Fibroblast of peridontal ligament (primary cell): ENCODE data around the gene MAP4K5.

ENCODE experiments used
- DNase-seq: peaks from one replicate; pipeline ENCODE4 v3.0.0-alpha.2; 2010; ENCODE audit errors: extremely low read depth

The MAP4K5 gene

DNA sequence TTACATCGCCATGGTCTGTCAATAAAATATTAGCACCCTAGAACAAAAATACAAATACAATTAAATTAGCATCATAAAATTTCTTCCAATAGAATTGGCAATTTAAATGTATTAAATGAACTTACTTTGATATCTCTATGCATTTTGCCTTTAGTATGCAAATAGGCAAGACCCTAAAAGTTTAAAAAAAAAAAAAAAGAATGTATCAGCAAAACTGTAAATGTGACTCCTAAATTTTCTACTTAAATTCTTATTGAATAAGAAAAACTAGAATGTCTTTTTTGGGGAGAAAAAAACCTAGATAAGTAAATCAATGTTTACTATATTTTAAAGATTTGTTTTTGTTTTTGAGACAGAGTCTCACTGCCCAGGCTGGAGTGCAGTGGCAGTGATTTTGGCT, 56.2 kb downstream of the MAP4K5 start:
- DNase-seq = no peak

DNA sequence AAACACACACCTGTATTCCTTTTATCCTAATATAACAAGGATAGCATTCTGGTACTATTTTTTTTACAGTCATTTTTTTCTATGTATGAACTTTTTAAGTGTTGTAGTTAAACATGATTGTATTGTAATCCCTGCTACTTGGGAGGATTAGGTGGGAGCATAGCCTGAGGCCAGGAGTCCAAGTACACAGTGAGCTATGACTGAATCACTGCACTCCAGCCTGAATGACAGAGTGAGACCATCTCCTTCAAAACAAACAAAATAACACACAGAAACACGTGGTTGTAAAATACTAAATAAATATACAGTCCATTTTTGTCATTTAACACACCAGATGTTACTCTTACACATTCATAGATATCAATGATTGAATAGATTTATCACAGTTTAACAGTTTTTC, 56.9 kb downstream of the MAP4K5 start:
- DNase-seq = no peak

DNA sequence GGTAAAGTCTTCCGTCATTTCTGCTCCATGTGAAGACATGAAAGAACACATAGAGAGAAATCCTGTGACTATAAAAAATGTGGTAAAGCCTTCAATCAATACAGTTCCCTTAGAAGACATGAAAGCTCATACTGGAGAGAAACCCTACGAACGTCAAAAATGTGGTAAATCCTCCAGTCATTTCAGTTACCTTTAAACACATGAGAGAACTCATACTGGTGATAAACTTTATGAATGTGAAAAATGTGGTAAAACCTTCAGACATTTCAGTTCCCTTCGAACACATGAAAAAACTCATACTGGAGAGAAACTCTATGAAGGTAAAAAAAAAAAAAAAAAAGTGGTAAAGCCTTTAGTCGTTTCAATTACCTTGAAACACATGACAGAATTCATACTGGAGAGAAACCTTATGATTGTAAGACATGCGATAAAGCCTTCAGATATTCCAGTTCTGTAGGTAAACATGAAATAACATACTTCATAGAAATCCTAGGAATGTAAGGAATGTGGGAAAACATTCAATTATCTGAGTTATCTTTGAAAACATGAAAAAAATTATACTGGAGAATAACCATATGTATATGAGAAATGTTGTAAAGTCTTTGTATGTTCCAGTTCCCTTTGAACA, 60.4 kb downstream of the MAP4K5 start:
- no peak for DNase-seq

- no peak for DNase-seq
Observed at GRCh38 chr14:50469982-50470381, 62.4 kb downstream of the MAP4K5 start.

- DNase-seq = no peak
Observed at GRCh38 chr14:50462111-50462510, 70.3 kb downstream of the MAP4K5 start.

- no peak for DNase-seq
Observed at GRCh38 chr14:50453869-50454268, 78.5 kb downstream of the MAP4K5 start.

- DNase-seq = peak; percentile 93
Observed at GRCh38 chr14:50452979-50453705, 79.2 kb downstream of the MAP4K5 start.

GRCh38 chr14:50452296-50452695, 80.1 kb downstream of the MAP4K5 start:
- DNase-seq = peak; percentile 33

DNA sequence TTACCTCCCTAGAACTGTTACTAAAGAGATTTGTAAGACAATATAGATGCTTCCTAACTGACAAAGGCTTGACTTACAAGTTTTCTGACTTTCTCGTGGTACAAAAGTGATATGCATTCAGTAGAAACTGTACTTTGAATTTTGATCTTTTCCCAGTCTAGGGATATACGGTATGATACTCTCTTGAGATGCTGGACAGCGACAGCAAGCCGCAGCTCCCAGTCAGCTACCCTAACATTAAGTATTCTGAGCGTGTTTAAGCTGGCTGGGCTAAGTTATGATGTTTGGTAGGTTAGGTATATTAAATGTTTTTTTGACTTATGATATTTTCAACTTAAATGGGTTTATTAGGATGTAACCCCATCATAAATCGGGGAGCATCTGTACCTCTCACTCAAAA, 80.5 kb downstream of the MAP4K5 start:
- no peak for DNase-seq

DNA sequence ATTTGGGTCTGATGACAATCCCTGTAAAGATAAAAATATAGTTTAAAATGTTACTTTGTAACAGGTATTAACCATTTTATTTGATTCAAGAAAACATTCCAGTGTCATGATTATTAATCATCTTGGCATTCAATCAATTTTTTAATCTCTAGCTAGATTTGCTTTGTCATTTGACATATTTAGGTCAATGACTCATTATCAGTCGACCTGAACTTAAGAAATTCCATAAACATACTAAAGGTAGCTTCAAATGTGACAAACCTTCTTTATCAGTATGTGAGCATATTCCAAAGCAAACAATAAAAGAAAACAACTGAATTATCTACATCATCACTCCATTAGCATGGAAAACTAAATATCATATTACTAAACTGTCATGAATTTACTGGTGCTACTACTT, 84.9 kb downstream of the MAP4K5 start:
- DNase-seq = no peak

GRCh38 chr14:50434528-50434927, 97.8 kb downstream of the MAP4K5 start:
- no peak for DNase-seq

DNA sequence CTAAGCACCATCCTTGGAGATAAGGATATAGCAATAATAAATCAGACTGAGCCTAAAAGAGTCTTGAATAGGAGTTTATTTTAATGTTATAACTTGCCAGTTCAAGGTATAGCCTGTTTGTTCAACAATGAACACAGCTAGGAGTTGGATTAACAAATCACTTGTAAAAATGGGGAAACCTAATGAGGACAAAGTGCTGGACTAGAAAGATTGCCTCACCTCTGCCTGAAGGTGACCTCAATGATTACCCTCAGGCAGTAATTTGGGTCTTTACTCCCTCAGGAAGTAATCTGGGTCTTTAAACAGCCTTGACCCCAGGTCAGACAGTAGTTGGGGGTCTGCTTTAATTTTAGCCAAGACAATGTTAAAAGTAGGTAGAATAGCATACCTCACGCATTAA, 100.2 kb downstream of the MAP4K5 start:
- DNase-seq = no peak

- peak; percentile 60 for DNase-seq
Observed at GRCh38 chr14:50425816-50426215, 106.6 kb downstream of the MAP4K5 start.

- no peak for DNase-seq
Observed at GRCh38 chr14:50425105-50425504, 107.3 kb downstream of the MAP4K5 start.

- DNase-seq = no peak
Observed at GRCh38 chr14:50423529-50423928, 108.8 kb downstream of the MAP4K5 start.

DNA sequence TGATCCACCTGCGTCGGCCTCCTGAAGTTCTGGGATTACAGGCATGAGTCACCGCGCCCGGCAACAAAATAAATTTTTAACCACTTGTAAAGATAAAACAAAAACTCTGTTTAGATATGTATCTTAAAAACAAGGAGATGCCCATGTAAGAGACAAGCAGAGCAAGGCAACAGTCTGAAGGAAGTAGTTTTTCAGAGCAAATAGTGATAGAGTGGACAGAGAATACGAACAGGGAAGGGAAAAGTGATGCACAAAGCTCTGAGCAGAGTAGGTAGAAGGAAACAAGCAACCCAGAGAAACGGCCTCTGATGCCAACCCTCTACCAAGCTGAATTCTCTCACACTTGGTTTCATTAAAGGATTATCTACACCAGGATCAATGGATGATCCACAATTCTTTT, 110.9 kb downstream of the MAP4K5 start:
- DNase-seq = no peak

DNA sequence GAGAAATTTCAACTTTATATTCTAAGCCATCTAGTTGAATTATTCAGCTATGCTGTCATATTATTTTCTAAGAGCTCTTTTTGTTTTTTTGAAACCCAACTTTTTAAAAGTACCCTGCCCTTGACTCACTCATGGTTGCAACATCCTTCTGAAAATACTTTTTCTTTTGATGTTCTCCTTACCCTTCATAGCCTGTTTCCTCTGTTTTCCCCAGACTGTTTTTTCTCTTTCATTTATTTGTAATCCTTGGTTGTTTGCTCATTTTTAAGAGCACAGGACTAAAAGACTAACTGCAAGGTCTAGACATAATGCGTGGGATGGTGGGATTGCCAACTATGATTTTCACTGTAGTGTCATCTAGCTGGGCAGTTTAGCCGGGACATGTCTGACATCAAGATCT, 114.5 kb downstream of the MAP4K5 start:
- DNase-seq = peak; percentile 57

- peak; percentile 97 for DNase-seq
Observed at GRCh38 chr14:50410921-50411320, 121.4 kb downstream of the MAP4K5 start.

DNA sequence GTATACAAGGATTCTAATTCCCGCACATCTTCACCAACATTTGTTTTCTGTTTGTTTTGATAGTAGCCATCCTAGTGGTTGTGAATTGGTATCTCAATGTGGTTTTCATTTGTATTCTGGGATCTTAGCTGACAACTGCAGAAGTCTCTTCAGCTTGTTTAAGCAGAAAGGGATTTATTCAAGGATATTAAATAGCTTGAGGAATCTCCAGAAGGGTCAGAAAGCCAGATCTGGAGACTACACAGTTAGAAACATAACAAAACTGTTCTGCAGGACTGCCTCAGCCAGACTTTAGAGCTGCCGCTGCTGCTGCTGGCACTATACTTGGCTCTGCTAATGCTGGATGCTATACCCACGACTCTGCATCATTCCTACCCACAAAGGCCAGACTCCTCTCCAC, 122.3 kb downstream of the MAP4K5 start:
- peak; percentile 55 for DNase-seq

GRCh38 chr14:50407111-50407812, 125.1 kb downstream of the MAP4K5 start:
- peak; percentile 35 for DNase-seq

- DNase-seq = peak; percentile 47
Observed at GRCh38 chr14:50403419-50403818, 128.9 kb downstream of the MAP4K5 start.

- DNase-seq = peak; percentile 16
Observed at GRCh38 chr14:50402965-50403364, 129.4 kb downstream of the MAP4K5 start.

DNA sequence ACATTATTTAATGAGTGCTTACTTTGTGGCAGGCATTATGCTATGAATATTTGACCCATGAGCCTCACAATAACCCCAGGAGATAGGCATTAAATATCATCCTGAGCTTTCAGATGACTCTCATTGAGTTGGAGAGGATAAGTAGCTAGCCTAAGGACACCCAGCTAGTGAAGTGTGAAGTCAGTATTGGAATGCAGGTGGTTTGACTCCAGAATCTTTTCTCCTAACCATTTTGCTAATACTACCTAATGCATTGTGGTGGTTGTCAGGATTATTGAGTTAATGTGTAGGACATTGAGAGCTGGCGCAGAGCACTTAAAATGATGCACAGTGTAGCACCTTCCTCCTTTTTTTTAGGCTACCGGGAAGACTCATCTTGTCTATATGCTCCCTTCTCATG, 131.9 kb downstream of the MAP4K5 start:
- no peak for DNase-seq
